Esophagus (tissue), 2 donors: ENCODE measurements around the gene DBN1. TPM values are rescaled to one million over a fixed set of nuclear protein-coding genes. Genes with fewer than 3 reads are reported as not detected.

Experiments
- H3K27ac ChIP-seq, 2 donors: one replicate each; pipeline ENCODE4 v1.5.1; 2013; ENCODE audit warnings: low read depth in 2 of 2, mild to moderate bottlenecking in 2 of 2, inconsistent platforms in 1 of 2, low read length in 1 of 2, moderate library complexity in 1 of 2
- H3K27me3 ChIP-seq, 2 donors: one replicate each; pipeline ENCODE4 v1.6.1; 2013; ENCODE audit warnings: low read length in 2 of 2, control low read depth in 1 of 2, mild to moderate bottlenecking in 1 of 2; ENCODE audit not compliant: insufficient read depth in 2 of 2, control insufficient read depth in 1 of 2
- H3K36me3 ChIP-seq, 2 donors: one replicate each; pipeline ENCODE4 v1.6.1; 2013; ENCODE audit warnings: low read length in 1 of 2; ENCODE audit not compliant: control insufficient read depth in 2 of 2, insufficient read depth in 2 of 2
- H3K4me1 ChIP-seq, 2 donors: one replicate each; pipeline ENCODE4 v1.6.1; 2013; ENCODE audit warnings: low read length in 1 of 2; ENCODE audit not compliant: control insufficient read depth in 2 of 2, insufficient read depth in 2 of 2
- H3K4me3 ChIP-seq, 2 donors: one replicate each; pipeline ENCODE4 v1.5.1; 2013; ENCODE audit warnings: low read length in 2 of 2, mild to moderate bottlenecking in 2 of 2, low read depth in 1 of 2, moderate library complexity in 1 of 2
- H3K9me3 ChIP-seq, 2 donors: one replicate each; pipeline ENCODE4 v1.6.1; 2013; ENCODE audit warnings: mild to moderate bottlenecking in 2 of 2, low read depth in 1 of 2, low read length in 1 of 2, moderate library complexity in 1 of 2; ENCODE audit not compliant: control insufficient read depth in 2 of 2, insufficient read depth in 1 of 2
- WGBS, 2 donors: extraction: QIAGEN DNeasy Blood & Tissue Kit; methylation state at CpG; one replicate each; pipeline ENCODE4 v1.1.7; 2013; 5-methylcytosine and 5-hydroxymethylcytosine counted together
- polyA plus RNA-seq, 2 donors: library from polyadenylated mRNA; stranded (reverse); fragments of 200-250 nt; gene quantifications; one replicate each; pipeline ENCODE4 v1.2.3, GENCODE V29; 2013
- donor health status: healthy with polysubstance abuse.
- donor health status: Bipolar disorder and iron deficiency.

Gene DBN1
- polyA plus RNA-seq, 2 donors = 18.2 to 24.7 TPM

DNA sequence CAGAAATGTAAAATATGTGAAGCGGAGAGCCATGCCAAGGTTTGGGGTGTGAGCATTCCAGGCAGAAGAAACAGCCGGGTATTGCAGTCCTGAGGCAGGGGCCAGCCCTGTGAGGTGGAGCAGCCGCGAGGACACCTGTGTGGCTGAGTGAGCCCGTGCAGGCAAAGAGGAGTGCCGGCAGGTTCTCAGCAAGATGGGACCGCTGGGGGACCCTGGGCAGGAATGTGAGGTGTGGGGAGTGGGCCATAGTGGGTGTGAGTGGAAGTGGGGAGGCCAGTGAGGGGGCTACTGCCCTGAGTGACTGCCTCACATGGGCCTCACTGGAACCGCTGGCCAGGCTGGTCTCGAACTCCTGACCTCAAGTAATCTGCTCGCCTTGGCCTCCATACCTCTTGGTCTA, 35.0 kb downstream of the DBN1 start:
- 91 to 95% methylated on average over 10 of the region's 10 CpGs for WGBS, 2 donors
- Histone ChIP-seq H3K36me3 (peaks cover 9 to 46% of the 10 kb centered on the region in 2 donors), H3K27ac (no peak overlapping the region), H3K9me3 (no peaks in the 10 kb centered on the region), H3K27me3 (no peaks in the 10 kb centered on the region), H3K4me1 (peaks cover 0 to 5% of the 10 kb centered on the region in 2 donors), H3K4me3 (no peak overlapping the region)

- no peaks in the 10 kb centered on the region for H3K9me3 ChIP-seq
- H3K4me3 ChIP-seq = no peak overlapping the region
- H3K27me3 ChIP-seq = no peaks in the 10 kb centered on the region
- H3K27ac ChIP-seq = no peak overlapping the region
- 57 to 68% methylated on average over 4 of the region's 4 CpGs for WGBS, 2 donors
- peaks cover 9 to 54% of the 10 kb centered on the region in 2 donors for H3K36me3 ChIP-seq
- H3K4me1 ChIP-seq = peaks cover 0 to 5% of the 10 kb centered on the region in 2 donors
These were observed 35.8 kb downstream of the DBN1 start for GRCh38 chr5:177437623-177438022.

- H3K4me3 ChIP-seq = no peak overlapping the region
- peaks cover 0 to 20% of the 10 kb centered on the region in 2 donors for H3K4me1 ChIP-seq
- no peaks in the 10 kb centered on the region for H3K9me3 ChIP-seq
- WGBS, 2 donors = 94 to 96% methylated on average over 36 to 37 of the region's 37 CpGs
- H3K36me3 ChIP-seq = peaks cover 9 to 55% of the 10 kb centered on the region in 2 donors
- no peaks in the 10 kb centered on the region for H3K27me3 ChIP-seq
- no peak overlapping the region for H3K27ac ChIP-seq
These were observed 37.4 kb downstream of the DBN1 start for GRCh38 chr5:177435847-177436536.

DNA sequence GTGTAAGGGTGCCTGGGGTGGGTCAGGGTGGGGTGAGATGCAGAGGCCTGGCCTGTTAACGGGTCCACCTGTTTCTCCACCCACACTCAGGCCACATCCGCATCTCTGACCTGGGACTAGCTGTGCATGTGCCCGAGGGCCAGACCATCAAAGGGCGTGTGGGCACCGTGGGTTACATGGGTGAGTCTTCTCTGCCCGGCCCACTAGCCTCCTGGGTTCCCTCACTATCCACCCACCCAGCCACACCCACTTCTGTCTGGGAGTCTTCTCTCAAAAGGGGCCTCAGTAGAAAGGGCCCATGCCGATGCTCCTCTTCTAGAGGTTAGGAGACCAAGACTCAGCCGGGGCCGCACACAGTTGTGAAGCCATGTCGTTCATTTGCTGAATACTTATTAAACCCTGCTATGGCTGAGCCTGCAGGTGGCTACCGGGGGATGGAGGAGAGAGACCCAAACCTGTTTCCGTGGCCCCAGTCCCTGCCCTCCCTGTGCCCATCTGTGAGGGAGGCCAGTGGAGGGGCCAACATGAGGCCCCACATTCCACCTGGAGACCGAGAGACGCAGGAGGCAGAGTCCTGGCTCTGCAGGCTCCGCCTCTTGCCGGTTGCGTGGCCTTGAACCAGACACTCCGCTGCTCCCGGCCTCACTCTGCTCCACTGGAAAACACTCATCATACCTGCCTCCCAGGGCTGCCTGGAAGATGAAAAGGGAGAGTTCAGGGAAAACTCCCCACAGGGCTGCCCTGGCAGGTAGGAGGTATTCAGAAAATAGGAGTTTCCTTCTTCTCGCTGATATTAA, 38.3 kb downstream of the DBN1 start:
- Histone ChIP-seq H3K36me3 (peaks cover 4 to 52% of the 10 kb centered on the region in 2 donors), H3K27ac (no peak overlapping the region), H3K4me1 (peaks cover 0 to 29% of the 10 kb centered on the region in 2 donors), H3K4me3 (no peak overlapping the region), H3K27me3 (no peaks in the 10 kb centered on the region), H3K9me3 (no peaks in the 10 kb centered on the region)
- 88 to 94% methylated on average over 20 of the region's 20 CpGs for WGBS, 2 donors

- Histone ChIP-seq H3K27me3 (no peaks in the 10 kb centered on the region), H3K27ac (no peak overlapping the region), H3K36me3 (peaks cover 4 to 50% of the 10 kb centered on the region in 2 donors), H3K9me3 (no peaks in the 10 kb centered on the region), H3K4me1 (peaks cover 0 to 31% of the 10 kb centered on the region in 2 donors), H3K4me3 (no peak overlapping the region)
- 86 to 90% methylated on average over 8 of the region's 8 CpGs for WGBS, 2 donors
These were observed 39.0 kb downstream of the DBN1 start for GRCh38 chr5:177434437-177434836.

GRCh38 chr5:177433658-177434217, 39.7 kb downstream of the DBN1 start:
- H3K27ac ChIP-seq = no peak overlapping the region
- peaks cover 2 to 49% of the 10 kb centered on the region in 2 donors for H3K36me3 ChIP-seq
- peaks cover 0 to 33% of the 10 kb centered on the region in 2 donors for H3K4me1 ChIP-seq
- peak overlapping the region in 1 of 2 donors; percentile 8 for H3K4me3 ChIP-seq
- no peaks in the 10 kb centered on the region for H3K9me3 ChIP-seq
- 82 to 89% methylated on average over 29 of the region's 29 CpGs for WGBS, 2 donors
- H3K27me3 ChIP-seq = no peaks in the 10 kb centered on the region

DNA sequence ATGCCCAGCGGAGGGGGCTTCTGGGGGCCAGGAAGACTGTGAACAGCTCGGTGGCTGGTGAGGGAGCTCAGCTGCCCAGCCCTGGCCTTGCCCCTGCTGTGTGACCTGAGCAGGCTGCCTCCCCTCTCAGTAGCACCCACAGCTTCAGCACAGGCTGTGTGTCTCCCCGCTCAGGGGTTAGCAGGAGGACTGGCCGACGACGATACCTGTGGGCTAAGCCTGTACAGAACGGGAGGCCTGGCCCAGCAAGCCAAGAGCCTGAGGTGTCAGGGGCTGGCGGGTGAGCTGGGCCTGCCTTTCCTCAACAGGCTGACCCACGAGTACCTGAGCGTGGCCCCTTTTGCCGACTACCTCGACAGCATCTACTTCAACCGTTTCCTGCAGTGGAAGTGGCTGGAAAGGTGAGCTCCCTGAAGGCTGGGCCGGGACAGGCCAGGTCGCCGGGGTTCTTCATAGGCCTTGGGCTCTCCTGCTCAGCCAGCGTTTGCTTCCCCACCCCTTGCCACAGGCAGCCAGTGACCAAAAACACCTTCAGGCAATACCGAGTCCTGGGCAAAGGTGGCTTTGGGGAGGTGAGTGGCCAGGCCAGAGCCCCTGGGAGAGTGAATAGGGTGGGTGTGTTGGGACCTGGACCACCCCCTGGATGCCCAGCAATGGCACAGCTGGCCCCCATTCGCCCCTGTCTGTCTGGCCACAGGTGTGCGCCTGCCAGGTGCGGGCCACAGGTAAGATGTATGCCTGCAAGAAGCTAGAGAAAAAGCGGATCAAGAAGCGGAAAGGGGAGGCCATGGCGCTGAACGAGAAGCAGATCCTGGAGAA, 40.4 kb downstream of the DBN1 start:
- H3K36me3 ChIP-seq = peaks cover 0 to 43% of the 10 kb centered on the region in 2 donors
- H3K4me3 ChIP-seq = no peak overlapping the region
- peak overlapping the region in 1 of 2 donors; percentile 45 for H3K27ac ChIP-seq
- peaks cover 2 to 35% of the 10 kb centered on the region in 2 donors for H3K4me1 ChIP-seq
- WGBS, 2 donors = 87 to 92% methylated on average over 25 of the region's 25 CpGs
- no peaks in the 10 kb centered on the region for H3K9me3 ChIP-seq
- H3K27me3 ChIP-seq = no peaks in the 10 kb centered on the region

DNA sequence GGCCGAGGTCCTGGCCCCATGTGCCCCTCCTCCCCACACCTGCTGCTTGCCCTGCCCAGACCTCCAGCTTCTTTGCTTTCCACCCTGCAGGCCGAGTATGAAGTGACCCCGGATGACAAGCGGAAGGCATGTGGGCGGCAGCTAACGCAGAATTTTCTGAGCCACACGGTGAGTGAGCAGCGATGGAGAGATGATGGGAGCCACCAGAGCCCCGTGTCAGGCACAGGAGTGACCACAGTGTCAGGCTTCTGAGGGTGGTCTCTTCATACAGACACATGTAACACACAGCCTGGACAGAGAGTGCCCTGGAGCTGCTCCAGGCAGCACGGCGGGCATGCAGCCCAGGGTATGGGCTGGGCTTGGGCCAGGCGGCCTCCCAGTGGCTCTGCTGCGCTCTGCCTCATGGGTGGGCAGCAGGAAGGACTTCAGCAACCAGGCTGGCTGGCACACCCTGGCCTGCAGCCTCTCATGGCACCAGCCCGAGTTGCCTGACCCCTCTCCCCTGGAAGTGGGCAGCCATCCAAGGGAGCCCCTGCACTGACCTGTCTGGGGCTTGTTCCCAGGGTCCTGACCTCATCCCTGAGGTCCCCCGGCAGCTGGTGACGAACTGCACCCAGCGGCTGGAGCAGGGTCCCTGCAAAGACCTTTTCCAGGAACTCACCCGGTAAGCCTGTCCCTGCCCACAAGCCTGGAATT, 41.1 kb downstream of the DBN1 start:
- Histone ChIP-seq H3K4me1 (peaks cover 7 to 42% of the 10 kb centered on the region in 2 donors), H3K9me3 (no peaks in the 10 kb centered on the region), H3K4me3 (no peak overlapping the region), H3K27ac (peak overlapping the region in 1 of 2 donors; percentile 73), H3K36me3 (peaks cover 0 to 38% of the 10 kb centered on the region in 2 donors), H3K27me3 (no peaks in the 10 kb centered on the region)
- 69 to 72% methylated on average over 18 of the region's 18 CpGs for WGBS, 2 donors
